GM15510 (cell line): ENCODE data around the gene STON2.

ENCODE experiments used
- POLR2A ChIP-seq: IDR thresholded peaks from 3 replicates; pipeline ENCODE4 v1.6.1; 2011; ENCODE audit warnings: borderline replicate concordance; ENCODE audit not compliant: insufficient read length; ENCODE audit errors: extremely low read depth

The STON2 gene

DNA sequence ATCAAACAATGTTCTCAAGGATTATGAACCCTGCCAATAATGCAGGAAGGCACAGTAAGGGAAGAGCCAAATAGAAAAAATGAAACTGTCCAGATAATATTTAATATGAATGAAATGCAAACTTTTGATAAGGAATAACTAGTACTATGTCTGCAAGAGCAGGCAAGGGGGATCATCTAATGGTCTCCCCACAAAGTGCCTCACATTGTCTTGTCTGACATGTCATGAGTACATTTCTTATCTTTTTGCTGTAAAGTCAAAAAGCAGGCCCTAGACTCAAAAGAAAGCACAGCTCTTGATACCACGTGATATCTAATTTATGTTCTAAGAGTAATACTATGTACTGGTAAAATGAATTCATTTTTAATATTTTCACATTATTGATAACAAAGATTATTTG, 135.5 kb downstream of the STON2 start:
- TF ChIP-seq POLR2A, result no peak

DNA sequence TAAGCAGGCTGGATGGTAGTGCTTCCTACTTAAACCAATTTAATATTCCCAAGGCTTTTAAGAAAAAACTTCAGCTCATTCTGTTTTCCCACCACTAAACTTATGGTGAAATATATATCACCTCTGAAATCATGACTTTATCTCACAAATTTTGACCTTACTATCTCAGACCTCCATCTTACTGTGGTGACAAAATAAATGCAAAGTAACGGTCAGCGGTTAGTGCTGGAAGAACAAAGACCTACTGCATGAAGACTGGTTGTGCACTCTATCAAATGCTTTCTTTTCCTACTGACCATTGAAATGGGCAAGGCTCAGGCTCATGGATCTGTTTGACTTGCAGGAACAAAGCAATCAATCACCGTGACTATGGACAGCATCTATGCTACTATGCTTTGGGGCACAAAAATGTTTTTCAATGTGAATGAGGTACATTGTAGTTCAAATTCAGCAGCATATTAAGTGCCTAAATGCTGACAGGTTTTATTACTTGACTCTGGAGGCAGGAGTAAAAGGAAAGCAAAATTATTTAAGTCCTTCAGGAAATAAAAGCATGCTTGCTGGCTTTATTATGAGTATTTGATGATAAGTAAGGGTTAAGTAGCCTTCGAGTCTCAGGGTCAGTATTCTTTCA, 136.2 kb downstream of the STON2 start:
- TF ChIP-seq POLR2A, result no peak

DNA sequence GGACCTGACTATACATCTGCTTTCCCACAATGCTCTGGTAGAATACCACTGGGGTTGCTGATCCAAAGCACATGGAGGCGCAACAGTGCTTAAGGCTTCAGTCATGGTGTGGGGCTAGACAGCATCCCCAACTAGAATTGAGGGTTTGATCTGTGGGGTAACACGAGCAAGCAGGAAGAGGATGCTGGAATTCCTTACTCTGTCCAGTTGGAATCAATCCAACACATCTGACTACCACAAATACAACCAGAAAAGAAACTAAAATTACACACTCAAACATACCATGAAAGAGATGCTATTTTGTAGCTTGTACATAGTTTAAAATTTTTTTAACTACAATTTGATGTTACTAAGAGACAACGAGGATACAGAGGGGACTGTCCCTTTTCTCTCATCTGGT, 138.9 kb downstream of the STON2 start:
- TF ChIP-seq POLR2A, result no peak

DNA sequence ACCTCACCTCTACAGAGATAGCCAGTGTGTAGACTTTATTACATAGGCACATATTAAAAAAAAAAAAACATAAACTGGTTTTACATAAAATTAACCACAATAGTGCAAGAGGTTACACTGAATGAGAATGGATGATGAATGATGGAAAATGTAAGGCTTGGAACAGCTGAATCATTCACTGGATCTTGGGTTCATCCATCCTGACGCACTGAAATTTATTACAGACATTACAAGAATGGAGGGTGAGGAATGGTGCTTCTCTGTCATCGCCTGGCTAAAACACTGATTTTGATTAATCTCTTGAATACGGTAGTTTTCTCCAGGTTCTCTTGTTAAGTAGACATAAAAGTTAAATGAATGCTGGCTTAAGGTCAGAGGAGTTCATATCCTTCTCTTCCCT, 139.4 kb downstream of the STON2 start:
- no peak for TF ChIP-seq POLR2A

DNA sequence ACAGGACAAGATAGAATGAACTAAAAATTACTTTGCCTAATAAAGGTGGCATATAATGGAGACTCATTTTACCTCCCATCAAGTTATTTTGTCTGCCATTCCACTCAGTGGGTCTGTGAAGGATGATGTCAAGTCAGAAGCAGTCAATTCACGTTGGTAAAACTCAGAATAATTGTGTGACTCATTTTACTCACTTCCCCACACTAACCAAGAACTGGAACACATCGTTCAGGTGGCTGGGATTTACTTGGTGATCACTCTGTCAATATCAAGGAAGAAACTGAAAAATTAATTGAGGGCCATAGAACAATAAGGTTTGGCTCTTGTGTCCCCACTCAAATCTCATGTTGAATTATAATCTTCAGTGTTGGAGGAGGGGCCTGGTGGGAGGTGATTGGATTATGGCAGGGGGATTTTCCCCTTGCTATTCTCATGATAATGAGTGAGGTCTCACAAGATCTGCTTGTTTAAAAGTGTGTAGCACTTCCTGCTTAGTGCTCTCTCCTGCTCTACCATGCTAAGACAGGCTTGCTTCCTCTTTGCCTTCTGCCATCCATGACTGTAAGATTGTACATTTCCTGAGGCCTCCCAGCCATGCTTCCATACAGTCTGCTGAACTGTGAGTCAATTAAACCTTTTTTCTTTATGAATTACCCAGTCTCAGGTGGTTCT, 143.7 kb downstream of the STON2 start:
- no peak for TF ChIP-seq POLR2A

DNA sequence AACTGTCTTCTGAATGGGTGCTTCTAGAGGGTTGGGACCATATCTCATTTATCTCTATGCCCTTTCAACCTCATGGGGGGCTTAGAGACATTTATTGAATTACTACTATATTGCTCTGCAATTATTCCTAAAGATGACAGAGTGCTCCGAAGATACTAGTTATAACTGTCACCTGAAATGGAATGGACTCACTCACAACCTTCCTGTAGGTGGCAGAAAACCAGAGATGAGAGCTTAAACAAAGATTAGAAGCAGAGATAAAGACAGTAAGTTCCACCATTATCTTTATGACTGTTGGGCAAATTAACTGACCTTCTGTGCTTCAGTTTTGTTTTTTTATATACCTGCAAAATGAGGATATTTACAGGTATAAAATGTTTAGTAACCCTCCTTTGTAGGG, 147.8 kb downstream of the STON2 start:
- TF ChIP-seq POLR2A, result no peak

DNA sequence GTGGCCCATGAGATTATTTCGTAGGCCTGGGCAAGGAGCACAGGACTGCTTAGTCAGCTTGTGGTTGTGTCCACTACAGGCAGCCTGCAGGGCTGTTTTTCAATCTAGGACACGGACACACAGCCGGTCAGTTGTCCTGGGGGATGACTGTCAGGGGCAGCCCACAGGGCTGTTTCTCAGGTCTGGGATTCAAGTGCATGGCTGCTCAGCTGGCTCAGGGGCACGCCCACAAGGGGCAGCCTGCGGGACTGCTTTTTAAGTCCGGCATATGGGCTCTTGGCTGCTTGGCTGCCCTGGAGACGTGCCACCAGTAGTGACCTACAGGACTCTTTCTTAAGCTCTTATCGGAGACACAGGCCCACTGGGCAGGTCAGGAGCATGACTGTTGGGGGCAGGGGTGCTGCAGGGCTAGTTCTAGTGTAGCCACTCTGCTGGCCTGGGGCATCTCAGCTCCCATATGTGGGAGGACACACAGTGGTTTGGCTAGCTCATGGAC, 152.8 kb downstream of the STON2 start:
- no peak for TF ChIP-seq POLR2A

DNA sequence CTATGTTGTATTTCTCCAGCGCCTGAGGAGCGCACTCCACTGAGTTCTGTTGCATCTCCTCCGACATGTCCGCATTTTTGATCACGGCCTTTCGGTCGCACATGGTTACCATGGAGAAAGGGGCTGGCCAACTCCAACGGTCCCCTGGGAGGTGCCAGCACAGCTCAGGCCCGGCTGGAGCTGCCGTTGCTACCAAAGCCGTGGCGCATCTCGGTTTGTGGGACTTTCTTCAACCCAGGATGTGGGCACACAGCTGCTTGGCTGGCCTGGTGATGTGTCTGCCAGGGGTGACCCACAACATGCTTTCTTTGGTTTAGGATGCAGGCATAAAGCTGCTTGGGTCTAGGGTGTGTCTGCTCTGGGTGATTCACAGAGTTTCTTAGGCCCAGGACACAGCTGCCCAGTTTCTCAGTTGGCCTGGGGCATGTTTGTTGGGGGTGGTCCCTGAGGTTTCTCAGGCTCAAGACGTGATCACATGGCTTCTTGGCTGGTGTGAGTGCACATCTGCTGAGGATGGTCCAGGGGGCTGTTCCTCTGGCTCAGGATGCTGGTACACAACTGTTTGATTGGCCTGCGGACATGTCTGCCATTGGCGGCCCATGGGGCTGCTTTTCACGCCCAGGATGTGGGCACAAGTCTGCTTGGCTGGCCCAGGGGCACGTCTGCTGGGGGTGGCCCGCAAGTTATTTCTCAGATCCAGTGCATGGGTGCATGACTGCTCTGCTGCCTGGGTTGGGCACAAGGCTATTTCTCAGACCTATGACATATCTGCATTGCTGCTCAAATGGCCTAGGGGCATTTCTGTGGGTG, 153.5 kb downstream of the STON2 start:
- no peak for TF ChIP-seq POLR2A

DNA sequence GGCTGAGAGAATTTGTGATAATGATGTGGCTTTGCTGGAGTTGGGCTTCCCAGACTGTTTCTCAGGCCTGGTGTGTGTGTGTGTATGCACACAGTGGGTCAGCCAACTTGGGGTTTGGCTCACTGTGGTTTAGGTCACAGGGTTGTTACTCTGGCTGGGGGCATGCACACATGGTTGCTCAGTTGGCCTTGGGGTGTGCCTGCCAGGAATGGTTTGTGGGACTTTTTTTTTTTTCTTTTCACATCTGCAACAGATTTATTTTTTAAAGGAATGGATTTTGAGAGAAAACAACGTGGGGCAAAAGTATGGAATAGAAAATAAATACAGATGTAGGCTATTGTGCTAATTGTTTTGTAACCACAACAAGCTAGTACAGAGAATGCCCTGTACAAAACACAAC, 154.4 kb downstream of the STON2 start:
- TF ChIP-seq POLR2A, result no peak

DNA sequence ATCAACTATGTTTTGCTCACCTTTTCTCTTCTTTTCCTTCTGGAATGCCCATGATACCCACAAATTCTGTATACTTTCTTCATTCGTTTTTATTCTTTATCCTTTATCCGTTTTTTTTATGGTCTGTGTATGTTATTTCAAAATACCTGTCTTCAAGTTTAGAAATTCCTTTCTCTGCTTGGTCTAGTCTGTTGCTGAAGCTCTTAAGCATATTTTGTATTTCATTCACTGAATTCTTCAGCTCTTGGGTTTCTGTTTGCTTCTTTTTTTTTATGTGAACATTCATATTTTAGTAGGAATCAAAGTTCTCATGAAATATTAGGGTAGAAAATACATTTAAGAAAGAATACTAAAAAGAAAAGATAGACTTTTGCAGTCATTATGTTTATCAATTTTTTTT, 156.6 kb downstream of the STON2 start:
- no peak for TF ChIP-seq POLR2A

DNA sequence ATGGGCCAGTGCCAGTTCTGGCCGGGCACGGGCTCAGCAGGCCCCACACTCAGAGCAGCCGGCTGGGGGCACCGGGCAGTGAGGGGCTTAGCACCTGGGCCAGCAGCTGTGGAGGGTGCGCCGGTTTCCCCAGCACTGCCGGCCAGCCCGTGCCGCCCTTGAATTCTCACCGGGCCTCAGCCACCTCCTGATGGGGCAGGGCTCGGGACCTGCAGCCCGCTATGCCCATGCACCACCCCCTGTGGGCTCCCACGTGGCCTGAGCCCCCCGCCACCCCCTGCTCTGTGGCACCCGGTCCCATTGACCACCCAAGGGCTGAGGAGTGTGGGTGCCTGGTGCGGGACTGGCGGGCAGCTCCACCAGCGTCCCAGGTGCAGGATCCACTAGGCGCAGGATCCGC, 164.0 kb downstream of the STON2 start:
- TF ChIP-seq POLR2A, result no peak

DNA sequence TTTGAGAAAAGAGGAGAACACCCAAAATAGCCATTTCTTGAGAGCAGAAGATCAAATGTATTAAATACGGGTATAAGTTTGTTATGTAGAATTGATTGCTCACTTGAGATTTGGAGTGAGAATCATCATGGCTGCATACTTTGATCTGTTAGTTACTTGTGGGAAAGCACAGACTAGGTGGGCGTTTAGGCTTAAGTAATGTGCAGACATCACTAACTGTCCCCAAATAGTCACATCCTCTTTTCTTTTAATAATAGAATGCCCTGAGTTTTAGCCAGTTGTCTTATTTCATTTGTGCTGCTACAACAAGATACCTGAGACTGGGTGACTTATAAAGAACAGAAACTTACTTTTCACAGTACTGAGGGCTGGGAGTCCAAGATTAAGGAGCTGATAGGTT, 165.0 kb downstream of the STON2 start:
- no peak for TF ChIP-seq POLR2A

DNA sequence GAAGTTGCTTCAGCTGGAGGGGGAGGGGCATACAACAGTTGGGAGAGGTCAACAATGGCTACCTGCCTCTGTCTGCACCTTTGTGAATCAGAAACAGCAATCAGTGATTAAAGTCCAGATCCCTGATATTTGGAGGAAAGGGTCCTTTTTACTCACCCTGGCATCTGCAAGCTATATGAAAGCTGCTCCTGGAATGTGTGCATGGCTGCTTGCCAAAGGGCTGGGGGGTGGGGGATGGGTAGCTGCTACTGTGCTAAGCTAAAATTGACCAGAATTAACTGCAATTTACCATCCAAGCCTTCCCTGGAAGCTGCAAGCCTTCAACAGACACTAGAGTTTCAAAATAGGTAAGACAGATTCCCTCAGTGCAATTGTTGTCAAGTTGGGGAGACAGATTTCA, 165.8 kb downstream of the STON2 start:
- no peak for TF ChIP-seq POLR2A

DNA sequence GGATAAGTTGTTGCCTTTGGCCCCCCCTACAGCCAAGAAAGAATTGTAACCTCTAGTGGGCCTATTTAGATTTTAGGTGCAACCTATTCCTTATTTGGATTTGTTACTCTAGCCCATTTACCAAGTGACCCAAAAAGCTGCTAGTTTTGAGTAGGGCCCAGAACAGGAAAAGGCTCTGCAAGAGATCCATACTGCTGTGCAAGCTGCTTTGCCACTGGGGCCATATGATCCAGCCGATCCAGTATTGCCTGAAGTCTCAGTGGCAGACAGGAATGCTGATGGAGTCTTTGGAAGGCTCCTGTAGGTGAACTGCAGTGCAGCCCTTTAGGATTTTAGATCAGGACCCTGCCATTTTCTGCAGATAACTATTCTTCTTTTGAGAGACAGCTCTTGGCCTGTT, 166.5 kb downstream of the STON2 start:
- no peak for TF ChIP-seq POLR2A

DNA sequence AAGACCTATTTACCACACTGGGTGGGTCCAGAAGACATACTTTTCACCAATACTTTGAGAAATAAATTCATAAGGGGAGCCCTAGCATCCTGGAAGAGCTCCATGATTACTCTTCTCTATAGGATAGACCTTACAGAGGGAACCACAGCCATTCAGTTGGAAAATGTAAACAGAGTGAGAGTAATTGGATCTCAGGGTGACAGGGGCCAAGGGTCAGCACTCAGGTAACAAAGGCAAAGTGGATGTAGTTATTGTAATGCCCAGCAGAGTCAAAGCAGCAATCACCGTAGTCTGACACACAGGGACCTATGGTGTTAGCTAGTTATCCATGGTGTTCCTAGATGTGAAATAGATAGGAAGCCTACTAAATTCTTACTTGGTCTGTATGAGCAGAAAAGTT, 168.6 kb downstream of the STON2 start:
- no peak for TF ChIP-seq POLR2A

DNA sequence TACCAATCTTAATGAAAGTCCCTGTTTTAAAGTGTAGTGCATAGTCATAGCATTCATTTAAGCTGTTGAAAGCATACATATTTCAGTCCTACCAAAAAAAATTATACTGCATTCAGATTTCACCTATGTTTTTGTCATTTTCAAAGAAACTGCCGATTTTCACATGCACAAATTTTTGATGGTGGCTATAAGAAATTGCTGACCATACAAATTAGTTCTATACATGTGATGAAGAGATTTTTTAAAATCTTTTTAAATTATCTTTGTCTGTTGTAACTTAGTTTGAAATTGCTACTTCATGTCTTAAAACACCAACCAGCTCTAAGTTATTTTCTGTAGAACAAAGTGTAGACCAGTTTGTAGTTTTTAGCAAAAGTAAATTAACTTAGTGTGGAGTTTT, 175.9 kb downstream of the STON2 start:
- TF ChIP-seq POLR2A, result no peak

DNA sequence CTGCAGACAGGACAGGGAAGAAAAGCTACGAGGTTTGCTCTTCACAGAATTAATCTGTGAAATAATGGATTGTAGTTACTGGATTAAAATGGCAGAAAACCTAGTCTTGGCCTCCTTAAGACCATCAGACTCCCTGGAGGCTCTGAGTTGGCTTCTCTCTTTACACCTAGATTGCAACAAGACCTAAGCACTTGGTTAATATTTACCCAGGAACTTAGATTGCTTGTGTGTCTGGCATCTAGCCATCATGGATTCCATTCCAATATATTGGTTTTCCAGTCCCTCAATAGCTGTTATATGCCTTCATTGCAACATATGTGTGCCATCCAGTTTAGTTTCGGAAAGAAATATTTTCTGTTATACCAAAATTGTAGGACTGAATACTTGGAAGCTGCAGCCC, 177.4 kb downstream of the STON2 start:
- TF ChIP-seq POLR2A, result no peak

DNA sequence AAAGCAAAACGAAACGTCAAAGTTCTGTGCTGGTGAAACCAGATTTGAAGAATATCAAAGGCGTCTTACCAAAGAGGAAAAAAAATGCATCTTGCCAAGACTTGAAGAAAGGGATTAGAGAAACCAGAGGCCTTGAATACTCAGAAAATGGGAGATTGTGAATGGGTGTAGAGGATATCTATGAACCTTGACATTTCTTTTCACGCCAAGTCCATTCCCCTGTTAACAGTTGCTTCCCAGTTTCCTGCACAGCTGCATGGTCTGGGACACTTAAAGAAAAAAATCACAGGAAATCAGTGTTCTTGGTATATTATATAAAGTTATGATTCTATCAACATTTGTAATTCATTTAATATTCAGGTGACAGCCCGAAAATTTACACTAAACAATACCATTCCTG, 178.0 kb downstream of the STON2 start:
- no peak for TF ChIP-seq POLR2A
